ENCODE results near the gene MANSC4.

- TF ChIP-seq CTCF (IDR thresholded peaks at IDR 0.05; ENCODE audit: low read depth, low read length, missing input control) (no peak), FOXA1 (IDR thresholded peaks at IDR 0.05) (no peak), RAD21 (IDR thresholded peaks at IDR 0.05) (no peak), REST (IDR thresholded peaks at IDR 0.05) (no peak), RXRA (IDR thresholded peaks at IDR 0.05) (no peak), HNF4A (conservative IDR thresholded peaks at IDR 0.05) (no peak), ZBTB33 (IDR thresholded peaks at IDR 0.05) (no peak), YY1 (IDR thresholded peaks at IDR 0.05) (no peak), TAF1 (conservative IDR thresholded peaks at IDR 0.05) (no peak), ATF3 (IDR thresholded peaks at IDR 0.05) (no peak), MAX (IDR thresholded peaks at IDR 0.05) (no peak)
Measured at GRCh38 chr12:27801630-27802029, 21.6 kb upstream of the MANSC4 start.
